ENCODE data around the gene RNLS.

RNLS gene

DNA sequence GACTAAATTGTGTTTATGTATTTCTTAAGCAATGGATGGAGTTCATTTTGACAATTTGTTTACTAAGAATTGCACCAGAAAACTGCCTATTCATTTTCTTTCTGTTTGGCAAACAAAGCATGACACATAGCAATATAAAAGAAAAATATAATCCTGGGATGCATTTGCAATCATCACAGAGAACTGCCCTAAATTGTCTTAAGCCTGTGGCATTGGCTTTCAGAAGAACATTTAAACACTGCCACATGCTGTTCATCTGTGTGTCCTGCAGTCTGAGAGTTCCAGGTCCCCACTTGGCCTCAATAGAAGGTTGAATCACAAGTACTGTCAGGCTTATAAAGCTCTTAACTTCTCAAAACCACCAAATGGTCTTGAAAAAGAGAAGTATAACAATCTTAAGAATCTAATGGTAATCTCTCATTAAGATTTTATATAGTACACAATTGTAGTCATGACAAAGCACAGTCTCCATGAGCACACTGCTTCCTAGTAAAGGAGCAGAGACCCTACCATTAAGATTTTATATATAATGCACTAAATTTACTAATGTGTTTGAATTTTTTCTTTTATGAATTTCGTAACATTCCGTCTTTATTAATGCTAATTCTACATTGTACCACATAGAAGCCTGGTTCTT is 29.9 kb downstream of the RNLS start:
- no peak for DNase-seq (ENCODE audit: low spot score)

DNA sequence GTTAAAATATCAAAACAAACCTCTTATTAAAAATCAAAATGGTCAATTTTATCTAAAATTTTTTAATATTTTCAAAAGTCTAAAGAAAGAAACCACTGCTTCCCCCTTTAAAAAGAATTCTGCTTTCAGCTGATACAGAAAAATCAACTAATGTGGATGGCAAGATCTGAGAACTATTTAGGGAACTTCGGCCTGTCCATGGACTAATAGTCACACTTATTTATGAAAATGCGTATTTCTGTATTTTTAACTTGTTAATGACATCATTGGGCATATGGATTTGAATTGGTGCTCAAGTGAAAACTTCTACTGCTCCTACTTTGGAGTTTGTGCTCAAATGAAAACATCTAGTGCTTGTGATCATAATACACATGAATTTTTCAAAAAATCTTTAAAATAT is 31.9 kb downstream of the RNLS start:
- no peak for DNase-seq (ENCODE audit: low spot score)

DNA sequence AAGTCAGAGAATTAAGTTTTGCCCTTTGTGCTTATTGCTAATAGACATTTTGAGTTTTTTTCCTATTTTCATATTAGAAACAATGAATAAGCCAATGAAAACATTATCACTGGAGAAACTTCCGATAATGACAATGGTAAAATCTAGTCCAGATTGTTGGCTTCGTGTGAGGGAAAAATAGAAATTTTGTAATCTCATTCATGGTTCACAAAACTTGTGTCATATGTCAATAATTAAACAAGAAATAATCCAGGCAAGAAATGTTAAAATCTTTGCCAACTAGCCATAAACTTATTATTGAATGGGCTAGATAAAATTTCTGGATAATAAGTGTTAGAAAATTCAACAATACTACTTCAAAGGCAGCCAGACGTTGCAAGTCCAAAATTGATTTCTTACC is 36.6 kb downstream of the RNLS start:
- DNase-seq (ENCODE audit: low spot score) = no peak

DNA sequence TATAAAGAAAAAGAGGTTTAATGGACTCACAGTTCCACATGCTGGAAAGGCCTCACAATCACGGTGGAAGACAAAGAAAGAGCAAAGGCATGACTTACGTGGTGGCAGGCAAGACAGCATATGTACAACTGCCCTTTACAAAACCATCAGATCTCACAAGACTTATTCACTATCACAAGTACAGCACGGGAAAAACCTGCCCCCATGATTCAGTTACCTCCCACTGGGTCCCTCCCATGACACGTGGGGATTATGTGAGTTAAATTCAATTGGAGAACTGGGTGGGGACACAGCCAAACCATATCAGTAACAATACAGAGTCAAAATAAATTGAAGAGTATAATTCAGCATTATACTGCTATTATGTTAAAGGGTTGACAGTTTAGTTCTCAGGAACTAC is 37.8 kb downstream of the RNLS start:
- DNase-seq (ENCODE audit: low spot score) = no peak

DNA sequence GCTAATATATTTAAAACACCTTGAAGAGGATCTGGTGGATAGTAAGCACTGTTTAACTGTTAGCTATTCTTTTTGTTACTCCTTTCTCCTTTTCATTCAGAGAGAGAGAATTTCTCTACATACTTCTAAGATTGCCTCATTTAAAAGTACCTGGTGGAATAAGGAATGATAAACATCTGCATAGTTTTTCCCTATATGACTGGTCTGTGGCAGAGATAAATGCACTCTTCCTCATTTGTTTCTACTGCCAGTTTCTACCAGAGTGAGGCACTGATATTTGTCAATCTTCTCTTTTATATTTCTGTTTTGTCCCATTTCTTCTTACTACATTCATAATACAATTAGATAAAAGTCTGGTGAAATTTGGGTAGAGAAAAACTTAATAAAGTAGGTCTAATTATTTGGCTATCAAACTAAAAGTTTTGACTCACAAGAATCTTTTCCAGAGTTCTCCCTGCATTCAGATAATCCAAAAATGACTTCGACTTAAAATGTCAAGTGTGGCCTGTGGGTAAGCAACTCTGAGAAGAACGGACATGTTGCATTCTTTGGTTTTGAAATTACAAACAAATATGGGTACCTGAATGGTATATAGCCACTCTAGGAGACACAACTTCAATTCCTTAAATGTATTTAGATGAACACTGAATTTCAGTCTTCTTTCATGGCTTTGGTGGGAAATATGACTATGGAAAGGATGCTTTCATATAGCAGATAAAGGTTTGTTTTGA is 38.8 kb downstream of the RNLS start:
- no peak for DNase-seq (ENCODE audit: low spot score)

DNA sequence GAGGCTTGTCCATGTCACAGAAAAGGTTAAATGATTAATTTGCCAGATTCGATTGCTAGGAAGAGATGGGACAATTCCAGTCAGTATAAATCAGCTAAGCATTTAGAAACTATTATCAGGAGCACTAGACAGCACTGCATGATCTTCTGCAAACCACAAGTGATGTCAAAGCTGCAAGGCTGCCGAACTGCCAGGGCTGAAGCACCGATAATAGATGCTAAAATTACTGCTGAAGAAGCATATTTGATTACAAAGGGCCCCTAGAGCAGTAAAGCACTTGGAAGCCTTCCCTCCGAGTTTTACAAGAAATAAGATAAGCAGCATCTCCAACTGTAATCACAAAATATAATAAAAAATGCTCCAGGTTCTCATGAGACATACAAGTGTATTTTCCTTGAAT is 40.6 kb downstream of the RNLS start:
- DNase-seq (ENCODE audit: low spot score) = no peak

DNA sequence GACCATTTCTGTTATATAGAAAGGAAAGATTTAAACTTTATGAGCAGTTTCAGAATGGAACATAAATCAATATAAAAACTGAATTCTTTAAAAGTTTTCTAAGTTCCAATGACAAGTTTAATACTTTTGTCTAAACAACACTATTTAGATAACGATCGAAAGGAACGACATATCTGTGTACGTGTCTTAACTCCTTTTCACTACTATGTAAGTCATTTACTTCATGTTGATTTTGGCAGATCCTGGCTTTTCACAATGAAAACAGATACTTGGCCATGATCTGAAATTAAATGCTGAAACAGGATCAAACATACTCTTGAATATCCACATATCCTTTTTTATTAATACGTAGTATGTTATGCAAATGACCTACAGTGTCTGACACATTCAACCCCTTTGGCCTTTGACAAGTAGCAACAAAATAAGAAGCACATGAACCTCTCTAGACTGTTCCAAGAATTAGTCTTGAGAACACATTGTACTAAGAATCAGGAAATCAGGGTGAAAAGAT is 41.9 kb downstream of the RNLS start:
- no peak for DNase-seq (ENCODE audit: low spot score)

DNA sequence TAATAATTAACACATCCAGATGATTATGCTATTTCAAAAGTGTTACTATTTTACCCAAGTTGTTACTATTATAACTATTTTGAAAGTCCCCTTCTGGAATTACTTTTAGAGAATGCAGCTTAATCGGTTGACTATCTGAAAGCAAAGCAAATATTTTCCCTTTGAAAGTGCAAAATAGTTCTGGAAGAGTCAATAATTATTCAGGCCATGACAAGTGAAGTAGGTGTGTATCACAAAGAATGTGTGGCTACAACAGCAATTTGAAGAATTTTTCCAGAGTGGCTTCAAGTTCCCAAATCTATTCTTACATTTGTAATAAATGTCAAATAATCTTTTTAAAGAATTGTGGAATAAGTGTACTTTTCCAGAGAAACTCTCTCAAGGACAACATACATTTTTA is 42.8 kb downstream of the RNLS start:
- no peak for DNase-seq (ENCODE audit: low spot score)

DNA sequence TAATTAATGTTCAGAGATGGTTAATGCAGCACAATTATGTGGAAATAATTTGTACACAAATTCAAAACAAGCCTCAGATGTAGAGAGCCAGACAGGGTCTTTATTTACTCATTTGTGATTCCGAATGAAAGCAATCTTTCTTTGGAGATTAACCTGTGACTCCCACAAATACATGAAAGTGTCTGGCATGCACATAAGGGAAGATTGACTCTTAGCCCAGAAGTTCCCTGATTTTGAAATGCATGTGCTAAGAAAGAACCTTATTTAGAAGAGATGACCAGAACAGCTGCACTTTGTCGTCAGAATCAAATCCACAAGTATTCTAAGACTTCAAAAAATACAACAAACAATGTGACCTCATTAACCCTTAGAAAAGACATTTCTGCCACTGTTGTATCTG is 45.1 kb downstream of the RNLS start:
- DNase-seq (ENCODE audit: low spot score) = no peak

DNA sequence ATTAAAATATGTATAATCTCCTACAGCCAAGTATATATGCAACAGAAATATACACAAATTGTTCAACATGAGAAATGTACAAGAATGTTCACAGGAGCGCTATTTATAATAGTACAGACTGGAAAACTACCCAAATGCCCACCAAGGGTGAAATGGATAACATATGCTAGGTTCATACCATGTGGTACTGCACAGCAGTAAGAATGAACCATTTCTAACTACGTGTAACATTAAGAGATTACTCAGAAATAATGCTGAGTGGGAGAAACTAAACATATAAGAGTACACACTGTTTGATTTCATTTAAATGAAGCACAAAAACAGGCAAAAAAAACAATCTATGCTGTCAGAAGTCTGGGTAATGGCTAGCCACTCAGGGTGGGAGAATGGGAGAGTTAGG is 45.8 kb downstream of the RNLS start:
- DNase-seq (ENCODE audit: low spot score) = no peak

DNA sequence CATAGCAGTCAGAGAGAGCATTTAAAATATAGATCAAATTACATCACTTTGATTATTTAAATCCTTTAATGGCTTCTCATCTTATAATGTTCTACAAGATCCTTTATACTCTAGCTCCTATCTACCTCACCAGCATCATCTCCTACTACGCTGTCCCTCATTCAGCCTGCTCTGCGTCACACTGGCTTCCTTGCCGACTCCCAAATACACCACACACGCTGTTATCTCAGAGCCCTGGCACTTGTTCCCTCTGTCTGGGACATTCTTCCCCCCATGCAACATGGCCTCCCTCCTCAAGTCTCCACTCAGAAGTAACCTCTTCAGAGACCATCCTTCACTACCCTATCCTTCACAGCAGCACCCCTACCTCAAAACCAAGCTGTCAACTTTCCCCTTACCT is 46.7 kb downstream of the RNLS start:
- DNase-seq (ENCODE audit: low spot score) = no peak

DNA sequence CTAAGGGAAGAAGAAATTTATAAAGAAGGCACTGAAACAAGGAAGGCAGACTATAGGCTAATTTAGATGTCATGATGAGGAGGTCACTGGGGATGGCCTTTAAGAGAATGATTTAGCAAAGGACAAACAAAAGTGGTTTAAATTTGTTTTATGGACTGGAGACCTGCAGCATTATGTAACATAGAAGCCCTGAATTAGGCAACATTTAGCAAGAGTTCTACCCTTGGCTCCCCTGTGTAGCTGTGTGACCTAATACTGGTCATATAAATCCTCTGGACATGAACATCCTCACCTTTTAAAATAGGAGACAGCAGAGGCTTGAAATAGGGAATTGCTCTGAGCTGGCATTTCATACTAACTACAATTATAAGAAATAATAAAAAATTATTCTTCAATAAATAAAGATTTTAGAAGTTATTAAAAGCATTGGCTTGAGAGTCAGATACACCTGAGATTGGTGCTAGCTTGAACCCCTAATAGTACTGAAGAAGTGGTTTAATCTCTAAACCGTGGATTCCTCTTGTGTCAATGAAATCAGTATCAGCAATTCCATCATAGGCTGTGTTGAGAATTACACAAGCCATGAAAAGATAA is 48.9 kb downstream of the RNLS start:
- DNase-seq (ENCODE audit: low spot score) = no peak

DNA sequence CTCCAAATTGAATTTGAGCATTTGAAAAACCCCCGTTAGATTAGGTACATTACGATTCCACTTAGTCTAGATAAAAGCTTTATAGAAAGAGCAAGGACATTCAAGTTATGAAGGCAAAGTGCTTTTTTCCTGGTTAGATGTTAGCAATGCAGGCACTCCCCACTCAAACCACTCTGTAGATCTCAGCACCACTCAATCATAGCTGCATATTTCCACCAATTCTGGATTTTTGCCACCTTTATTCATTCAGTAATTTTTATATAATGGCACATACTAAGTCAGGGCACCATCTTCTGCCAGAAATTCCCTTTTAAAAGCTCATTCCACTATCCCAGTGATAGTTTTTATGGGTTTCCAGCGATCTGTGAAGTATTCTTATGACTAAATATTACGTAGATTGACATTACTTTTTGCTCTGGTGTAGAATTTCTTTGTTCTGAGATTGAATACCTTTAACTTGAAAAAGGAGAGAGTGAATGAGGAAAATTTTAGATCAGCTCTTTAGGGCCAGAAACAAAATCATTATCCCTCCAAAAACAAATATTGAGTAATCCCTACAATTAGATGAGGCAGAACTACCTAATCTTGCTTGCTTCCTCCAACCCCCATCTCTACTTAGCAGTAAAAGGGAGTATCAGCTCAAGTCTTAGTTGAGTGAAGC is 51.6 kb downstream of the RNLS start:
- DNase-seq (ENCODE audit: low spot score) = no peak

DNA sequence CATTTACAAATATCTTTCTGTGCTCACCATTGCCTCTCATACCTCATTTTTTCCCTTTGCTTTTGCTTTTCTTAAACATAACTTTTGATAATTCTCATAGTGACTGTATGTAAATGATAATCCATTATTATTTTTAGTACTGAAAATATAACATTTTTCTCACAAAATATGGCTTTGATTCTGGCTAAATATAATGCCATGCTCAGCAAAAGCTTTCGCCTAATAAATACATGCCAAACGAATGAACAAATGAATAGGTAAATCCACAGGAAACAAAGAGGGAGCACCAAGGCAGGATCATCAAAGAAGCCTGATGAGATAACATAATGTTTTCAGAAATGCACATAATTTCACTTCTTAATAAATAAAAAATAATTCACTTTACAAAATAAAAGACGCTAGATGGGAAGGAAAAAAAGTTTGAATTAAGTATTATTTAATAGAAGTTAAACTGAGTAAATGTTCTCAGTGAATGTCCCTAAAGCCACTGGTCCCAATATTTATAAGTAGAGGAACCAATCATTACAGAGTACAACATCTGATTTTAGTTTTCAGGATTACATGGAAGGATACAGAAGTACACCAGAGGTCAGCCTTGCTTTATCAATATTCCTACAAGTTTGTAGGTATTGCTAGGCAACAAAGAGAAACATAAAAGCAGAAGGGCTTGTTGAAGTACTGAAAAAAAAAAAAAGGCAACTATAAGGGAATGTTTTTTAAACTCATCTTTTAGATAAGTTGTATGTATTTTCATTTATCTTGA is 52.3 kb downstream of the RNLS start:
- no peak for DNase-seq (ENCODE audit: low spot score)

DNA sequence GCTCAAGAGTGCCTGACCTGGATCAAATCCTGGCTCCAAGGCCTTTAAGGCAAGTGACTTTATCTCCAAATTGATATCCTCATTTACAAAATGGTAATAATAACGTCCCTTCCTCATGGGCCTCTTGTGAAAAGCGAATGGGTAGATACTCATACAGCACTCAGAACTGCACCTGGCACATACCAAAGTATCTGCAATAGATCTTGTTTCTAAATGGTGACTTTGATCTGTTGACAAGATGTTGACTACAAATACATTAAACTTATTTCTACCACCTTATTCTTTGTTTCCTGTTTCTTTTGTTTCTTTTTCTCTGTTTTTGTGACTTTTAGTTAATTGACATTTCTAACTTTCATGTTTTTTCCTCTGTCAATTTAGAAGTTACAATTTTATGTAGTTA is 53.0 kb downstream of the RNLS start:
- no peak for DNase-seq (ENCODE audit: low spot score)

DNA sequence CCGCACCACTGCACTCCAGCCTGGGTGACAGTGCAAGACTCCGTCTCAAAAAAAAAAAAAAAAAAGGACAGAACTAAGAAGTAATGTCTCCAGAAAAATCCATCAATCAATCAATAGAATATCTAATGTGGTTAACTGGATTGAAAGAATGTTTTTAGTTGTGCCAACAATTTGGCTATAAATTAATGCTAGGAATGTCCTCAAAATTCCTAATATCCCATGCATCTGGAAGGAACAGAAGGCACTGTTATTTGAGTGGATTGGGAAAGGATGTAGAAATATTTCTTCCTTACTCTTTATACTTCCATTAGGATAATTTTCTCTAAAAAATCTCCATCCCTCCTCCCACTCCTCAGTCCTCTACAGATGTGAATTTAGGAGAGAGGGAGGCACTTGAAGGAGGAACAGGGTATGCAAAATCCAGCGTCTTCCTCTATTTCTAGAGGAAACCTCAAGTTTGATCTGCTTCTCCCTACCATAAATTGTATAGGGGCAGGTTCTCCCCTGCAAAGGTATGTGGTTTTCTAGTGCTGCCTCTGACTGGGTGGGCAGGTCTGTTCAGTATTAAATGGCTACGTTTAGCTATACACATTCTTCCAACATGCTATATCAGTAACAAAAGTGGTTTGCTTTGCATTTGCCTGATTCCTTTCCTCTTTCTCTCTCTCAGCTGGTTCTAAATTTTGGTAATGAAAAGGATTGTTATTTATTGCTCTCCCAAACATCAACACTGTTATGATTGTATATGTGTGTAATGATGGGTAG is 54.1 kb downstream of the RNLS start:
- no peak for DNase-seq (ENCODE audit: low spot score)

DNA sequence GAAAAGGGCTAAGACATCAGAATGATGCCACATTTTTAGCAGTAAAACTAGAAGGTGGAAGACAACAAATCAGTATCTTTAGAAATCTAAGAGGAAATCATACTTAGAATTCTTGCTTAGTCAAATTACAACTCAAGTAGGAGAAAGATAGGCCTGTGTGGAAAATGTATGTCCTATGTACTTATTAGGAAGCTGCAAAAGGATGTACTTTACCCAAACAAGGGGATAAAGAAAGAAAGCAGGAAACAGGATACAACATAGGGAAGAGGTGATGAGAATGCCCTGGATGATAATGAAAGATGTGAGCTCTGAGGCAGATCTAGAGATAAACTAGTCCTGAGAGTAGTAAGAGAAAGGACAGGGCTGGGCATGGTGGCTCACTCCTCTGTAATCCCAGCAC is 54.9 kb downstream of the RNLS start:
- no peak for DNase-seq (ENCODE audit: low spot score)

DNA sequence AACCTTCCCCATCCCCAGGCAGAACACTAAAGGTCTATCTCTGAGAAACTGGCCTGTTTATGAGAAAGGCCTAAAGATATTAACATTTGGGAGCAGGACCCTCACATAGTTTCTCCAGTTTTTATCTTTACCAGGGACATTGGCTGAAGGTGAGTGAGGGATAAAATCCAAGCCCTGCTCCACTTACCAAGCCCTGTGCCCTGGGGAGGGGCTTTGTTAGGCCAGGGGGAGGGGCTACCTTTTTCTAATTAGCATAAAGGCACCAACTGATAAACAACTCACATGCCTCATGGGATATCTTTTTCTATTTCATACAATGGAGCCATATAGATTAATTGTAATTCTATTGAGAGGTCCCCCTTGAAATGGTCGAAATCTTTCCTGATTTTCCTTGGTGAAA is 55.9 kb downstream of the RNLS start:
- DNase-seq (ENCODE audit: low spot score) = no peak

DNA sequence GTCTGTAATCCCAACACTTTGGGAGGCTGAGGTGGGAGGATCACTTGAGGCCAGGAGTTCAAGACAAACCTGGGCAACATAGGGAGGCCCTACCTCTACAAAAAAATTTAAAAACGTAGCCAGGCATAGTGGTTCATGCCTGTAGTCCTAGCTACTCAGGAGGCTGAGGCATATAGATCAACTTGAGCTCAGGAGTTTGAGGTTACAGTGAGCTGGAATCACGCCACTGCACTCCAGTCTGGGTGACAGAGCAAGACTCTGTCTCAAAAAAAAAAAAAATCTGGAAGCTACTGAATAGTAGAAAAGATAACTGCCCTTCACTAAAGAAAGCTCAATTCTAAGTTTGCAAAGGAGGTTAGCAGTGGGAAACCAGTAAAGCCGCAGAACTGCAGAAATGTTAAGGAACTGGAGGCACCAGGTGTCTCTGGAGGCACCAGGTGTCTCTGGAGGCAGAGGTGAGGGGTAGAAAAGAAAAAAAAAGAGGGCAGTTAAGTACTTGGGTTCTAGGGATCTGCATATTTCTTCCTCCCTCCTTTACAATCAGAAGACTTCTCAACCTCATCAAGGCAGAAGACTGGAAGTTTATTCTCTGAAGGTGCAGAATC is 56.5 kb downstream of the RNLS start:
- DNase-seq (ENCODE audit: low spot score) = no peak

DNA sequence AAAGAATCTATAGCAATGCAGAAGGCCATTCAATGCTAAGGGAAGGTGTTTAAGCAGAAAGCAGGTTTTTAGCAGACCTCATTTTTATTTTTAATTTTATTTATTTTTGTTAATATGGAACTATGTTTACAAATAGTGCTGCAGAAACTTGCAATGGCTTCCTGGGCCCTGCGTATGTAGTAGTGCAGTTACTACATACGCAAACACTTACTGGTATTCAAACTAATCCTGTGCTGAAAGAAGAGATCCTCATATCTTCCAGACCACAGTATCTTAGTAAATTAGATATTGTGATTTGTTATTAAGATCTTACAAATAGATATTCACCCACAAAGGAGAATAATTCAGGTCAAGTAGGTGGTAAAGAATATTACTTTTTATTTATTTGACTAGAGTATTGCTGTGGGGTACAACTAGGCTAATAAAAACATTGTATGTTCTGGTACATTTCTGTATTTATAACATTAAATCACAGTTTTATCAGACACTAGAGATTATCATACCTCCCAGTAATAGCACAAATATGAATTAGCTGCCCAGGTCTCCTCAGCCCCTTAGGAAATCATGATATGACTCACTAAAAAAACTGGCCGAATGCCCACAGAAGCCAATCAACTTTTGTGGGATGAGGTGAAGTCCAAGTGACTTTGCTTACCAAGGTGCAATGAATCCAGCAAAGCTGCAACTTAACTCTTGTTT is 57.6 kb downstream of the RNLS start:
- no peak for DNase-seq (ENCODE audit: low spot score)

All from hematopoietic multipotent progenitor cell treated with erythropoietin and hydrocortisone succinate and interleukin-3 and kit ligand, for 17 days (in vitro differentiated cells).